Right ventricle myocardium superior (tissue), 1 donor: ENCODE measurements around the gene DAB1. TPM values are rescaled to one million over a fixed set of nuclear protein-coding genes. Genes with fewer than 3 reads are reported as not detected.
"Not testable (repeated sequence)": the region's sequence is repeated elsewhere in the genome, so short reads cannot be mapped to it uniquely, and the experiment has no call there.

Source experiments
- ATAC-seq: fragments of 200-7000 bp; cut with Tn5 transposase; one replicate; pipeline ENCODE4 v1.9.1; 2020; ENCODE audit warnings: mild to moderate bottlenecking; ENCODE audit not compliant: poor library complexity
- DNase-seq: peaks from one replicate; pipeline ENCODE4 v3.0.0-alpha.2; 2020
- intact Hi-C: fragments of 100-400 bp; cut with DNase I; formaldehyde crosslinking; loops from one replicate; pipeline ENCODE4 v1.11.2; 2022
- total RNA-seq: library from RNA; stranded (reverse); fragmentation: NEBNext Ultra II Directional; extraction: Animal tissue kit (Norgen Biotek cat#: 25700); gene quantifications from one replicate; pipeline ENCODE4 v1.2.1, GENCODE V29; 2021
- donor health status: DM: no; HTN: yes; CAD: no; lungs with severe emphysema.

DAB1 gene
- total RNA-seq, 1 donor from 2014 or later: 3.8 TPM

- intact Hi-C loops: no loop called here
- DNase-seq: no peak
- no peak for ATAC-seq
Measured at GRCh38 chr1:57255945-57256344, 167.9 kb downstream of the DAB1 start.

GRCh38 chr1:57254022-57254421 is 169.8 kb downstream of the DAB1 start:
- intact Hi-C loops: no loop called here
- DNase-seq: no peak
- ATAC-seq: no peak

GRCh38 chr1:57252597-57253294 is 171.1 kb downstream of the DAB1 start:
- ATAC-seq: no peak
- intact Hi-C loops: no loop called here
- DNase-seq: no peak

- ATAC-seq: no peak
- DNase-seq: no peak
- intact Hi-C loops: no loop called here
Measured at GRCh38 chr1:57250021-57250420, 173.8 kb downstream of the DAB1 start.

GRCh38 chr1:57249511-57249910 is 174.3 kb downstream of the DAB1 start:
- ATAC-seq: no peak
- DNase-seq: no peak
- intact Hi-C loops: no loop called here

GRCh38 chr1:57248830-57249229 is 175.0 kb downstream of the DAB1 start:
- no peak for ATAC-seq
- intact Hi-C loops: no loop called here
- DNase-seq: no peak

- no peak for DNase-seq
- no peak for ATAC-seq
- intact Hi-C loops: no loop called here
Measured at GRCh38 chr1:57238233-57238781, 185.6 kb downstream of the DAB1 start.

GRCh38 chr1:57235730-57236510 is 187.9 kb downstream of the DAB1 start:
- intact Hi-C loops: no loop called here
- ATAC-seq: no peak
- no peak for DNase-seq

- intact Hi-C loops: no loop called here
- ATAC-seq (no peak), DNase-seq (no peak)
Measured at GRCh38 chr1:57234459-57234858, 189.4 kb downstream of the DAB1 start.

- ATAC-seq: no peak
- intact Hi-C loops: no loop called here
Measured at GRCh38 chr1:57232500-57232899, 191.4 kb downstream of the DAB1 start.

GRCh38 chr1:57229998-57230397 is 193.9 kb downstream of the DAB1 start:
- no peak for DNase-seq
- intact Hi-C loops: no loop called here
- ATAC-seq: no peak

More at GRCh38 chr1:57232500-57232899, 191.4 kb downstream of the DAB1 start:
- DNase-seq: no peak

GRCh38 chr1:57229076-57229475 is 194.8 kb downstream of the DAB1 start:
- intact Hi-C loops: no loop called here
- ATAC-seq: no peak
- no peak for DNase-seq

- ATAC-seq: no peak
- DNase-seq: no peak
- intact Hi-C loops: no loop called here
Measured at GRCh38 chr1:57222801-57223200, 201.1 kb downstream of the DAB1 start.

- ATAC-seq: no peak
- no peak for DNase-seq
- intact Hi-C loops: no loop called here
Measured at GRCh38 chr1:57222307-57222706, 201.6 kb downstream of the DAB1 start.

GRCh38 chr1:57220905-57221304 is 203.0 kb downstream of the DAB1 start:
- intact Hi-C loops, ATAC-seq, DNase-seq: not testable (repeated sequence)

- DNase-seq (no peak), ATAC-seq (no peak)
- intact Hi-C loops: no loop called here
Measured at GRCh38 chr1:57218487-57219079, 205.3 kb downstream of the DAB1 start.

- ATAC-seq (no peak), DNase-seq (no peak)
- intact Hi-C loops: no loop called here
Measured at GRCh38 chr1:57217905-57218304, 206.0 kb downstream of the DAB1 start.

- intact Hi-C loops: no loop called here
- ATAC-seq (no peak), DNase-seq (no peak)
Measured at GRCh38 chr1:57214951-57215575, 208.8 kb downstream of the DAB1 start.

- intact Hi-C loops: no loop called here
- ATAC-seq: no peak
- no peak for DNase-seq
Measured at GRCh38 chr1:57210881-57211280, 213.0 kb downstream of the DAB1 start.
